RPMI7951 (cell line): ENCODE data around the gene SYNPO2L. TPM values are rescaled to one million over a fixed set of nuclear protein-coding genes. Genes with fewer than 3 reads are reported as not detected.
"Not testable (repeated sequence)": the region's sequence is repeated elsewhere in the genome, so short reads cannot be mapped to it uniquely, and the experiment has no call there.

ENCODE experiments used
- DNase-seq: peaks from one replicate; pipeline ENCODE4 v3.0.0-alpha.2; 2012; ENCODE audit warnings: low read depth
- total RNA-seq: library from RNA; depleted of rRNA; stranded (reverse); fragments of >200 nt; shearing (Covaris generic); gene quantifications from 2 replicates; pipeline ENCODE4 v1.2.3, GENCODE V29; 2014; rRNA removed

Gene SYNPO2L
- total RNA-seq, result not detected in 2 replicates

- DNase-seq, result no peak
These were observed at the start of gene SYNPO2L for GRCh38 chr10:73655990-73656298. Gene SYNPO2L, minus strand, starts transcription at chr10:73656029. Its CDS starts 107 bp downstream, at chr10:73655922.

GRCh38 chr10:73703924-73704323, 48.1 kb upstream of the SYNPO2L start:
- not testable (repeated sequence) for DNase-seq

- DNase-seq, result not testable (repeated sequence)
These were observed 43.0 kb upstream of the SYNPO2L start for GRCh38 chr10:73698819-73699218.

GRCh38 chr10:73697675-73698159, 41.9 kb upstream of the SYNPO2L start, which contains the start of gene AGAP5:
Gene AGAP5, minus strand, starts transcription at chr10:73698109. Its CDS starts 354 bp downstream, at chr10:73697755.
- not testable (repeated sequence) for DNase-seq

GRCh38 chr10:73695302-73695701, 39.5 kb upstream of the SYNPO2L start:
- not testable (repeated sequence) for DNase-seq

- DNase-seq, result not testable (repeated sequence)
These were observed 34.9 kb upstream of the SYNPO2L start for GRCh38 chr10:73690755-73691154.

- DNase-seq, result not testable (repeated sequence)
These were observed 33.8 kb upstream of the SYNPO2L start for GRCh38 chr10:73689596-73689995.

GRCh38 chr10:73687641-73688040, 31.8 kb upstream of the SYNPO2L start:
- DNase-seq, result not testable (repeated sequence)

GRCh38 chr10:73674546-73674945, 18.7 kb upstream of the SYNPO2L start:
- DNase-seq, result not testable (repeated sequence)

GRCh38 chr10:73668378-73668777, 12.5 kb upstream of the SYNPO2L start:
- DNase-seq, result not testable (repeated sequence)

GRCh38 chr10:73666153-73666809, 10.5 kb upstream of the SYNPO2L start:
- not testable (repeated sequence) for DNase-seq

- not testable (repeated sequence) for DNase-seq
These were observed 9.8 kb upstream of the SYNPO2L start for GRCh38 chr10:73665581-73665980.

GRCh38 chr10:73664156-73665040, 8.6 kb upstream of the SYNPO2L start:
- not testable (repeated sequence) for DNase-seq

GRCh38 chr10:73663621-73664020, 7.8 kb upstream of the SYNPO2L start:
- not testable (repeated sequence) for DNase-seq

GRCh38 chr10:73662705-73663104, 6.9 kb upstream of the SYNPO2L start:
- not testable (repeated sequence) for DNase-seq

- DNase-seq, result no peak
These were observed 406 bp downstream of the SYNPO2L start for GRCh38 chr10:73655257-73655989.

- DNase-seq, result peak; percentile 12
These were observed 2.1 kb downstream of the SYNPO2L start for GRCh38 chr10:73653701-73654100.

GRCh38 chr10:73653195-73653594, 2.6 kb downstream of the SYNPO2L start:
- DNase-seq, result no peak

GRCh38 chr10:73650537-73651331, 5.1 kb downstream of the SYNPO2L start:
- peak; percentile 31 for DNase-seq

- no peak for DNase-seq
These were observed 5.8 kb downstream of the SYNPO2L start for GRCh38 chr10:73649876-73650536.
